Smooth muscle cell (in vitro differentiated cells): ENCODE results near the gene GGCX. TPM values are rescaled to one million over a fixed set of nuclear protein-coding genes. Genes with fewer than 3 reads are reported as not detected.

Source experiments
- DNase-seq: peaks from one replicate; lab custom pipeline; 2025; ENCODE audit not compliant: unreplicated experiment; lab: John Stamatoyannopoulos, UW
- H2AFZ ChIP-seq: fragments of 200-600 bp; sonication (generic); 2 replicates; pipeline ENCODE4 v1.6.0; 2016; ENCODE audit warnings: antibody characterized with exemption, low read depth, mild to moderate bottlenecking
- H3F3A ChIP-seq: fragments of 200-600 bp; sonication (generic); 2 replicates; pipeline ENCODE4 v1.6.0; 2017; ENCODE audit warnings: antibody characterized with exemption, low read depth
- H3K27ac ChIP-seq: fragments of 200-600 bp; sonication (generic); 2 replicates; pipeline ENCODE4 v1.5.1; 2016; ENCODE audit warnings: low read depth, mild to moderate bottlenecking
- H3K27me3 ChIP-seq: fragments of 200-600 bp; sonication (generic); 2 replicates; pipeline ENCODE4 v1.6.1; 2016; ENCODE audit warnings: low read depth, mild to moderate bottlenecking
- H3K36me3 ChIP-seq: fragments of 200-600 bp; sonication (generic); 2 replicates; pipeline ENCODE4 v1.5.1; 2016; ENCODE audit warnings: low read depth
- H3K4me1 ChIP-seq: fragments of 200-600 bp; sonication (generic); 2 replicates; pipeline ENCODE4 v1.5.1; 2016; ENCODE audit warnings: low read depth
- H3K4me2 ChIP-seq: fragments of 200-600 bp; sonication (generic); 2 replicates; pipeline ENCODE4 v1.6.0; 2016; ENCODE audit warnings: mild to moderate bottlenecking
- H3K4me3 ChIP-seq: fragments of 200-600 bp; sonication (generic); 2 replicates; pipeline ENCODE4 v1.5.1; 2016; ENCODE audit warnings: mild to moderate bottlenecking
- H3K79me2 ChIP-seq: fragments of 200-600 bp; sonication (generic); 2 replicates; pipeline ENCODE4 v1.6.0; 2016; ENCODE audit warnings: low read depth, mild to moderate bottlenecking
- H3K9ac ChIP-seq: fragments of 200-600 bp; sonication (generic); 2 replicates; pipeline ENCODE4 v1.6.0; 2016; ENCODE audit warnings: low read depth
- H3K9me3 ChIP-seq: fragments of 200-600 bp; sonication (generic); replicated peaks from 2 replicates; pipeline ENCODE4 v1.5.1; 2016; ENCODE audit warnings: low read depth
- H4K20me1 ChIP-seq: fragments of 200-600 bp; sonication (generic); 2 replicates; pipeline ENCODE4 v1.6.0; 2016; ENCODE audit warnings: low read depth
- CTCF ChIP-seq: fragments of 200-600 bp; sonication (generic); IDR thresholded peaks from 2 replicates; pipeline ENCODE4 v1.5.1; 2017; ENCODE audit warnings: borderline replicate concordance, mild to moderate bottlenecking, antibody characterized with exemption; ENCODE audit not compliant: insufficient read depth, poor library complexity, severe bottlenecking
- WGBS: methylation state at CpG from one replicate; pipeline ENCODE4 v1.1.7; 2016; ENCODE audit warnings: low lambda C conversion rate; 5-methylcytosine and 5-hydroxymethylcytosine counted together
- polyA plus RNA-seq: library from polyadenylated mRNA; unstranded; fragments of >200 nt; fragmentation: Nextera tagmentation; extraction: Ambion mirVana; gene quantifications from 2 replicates; pipeline ENCODE4 v1.2.1, GENCODE V29; 2016
- small RNA-seq: library from RNA; depleted of rRNA; stranded (forward); fragments of <200 nt; gene quantifications from one replicate; pipeline ENCODE3, GENCODE V24; 2014
- total RNA-seq: library from RNA; depleted of rRNA; stranded (reverse); fragments of >200 nt; gene quantifications from 2 replicates; pipeline ENCODE4 v1.2.3, GENCODE V29; 2014

Gene GGCX
- total and polyA plus RNA-seq, 2 experiments from 2014 or later, result 44.5 to 83.2 TPM

DNA sequence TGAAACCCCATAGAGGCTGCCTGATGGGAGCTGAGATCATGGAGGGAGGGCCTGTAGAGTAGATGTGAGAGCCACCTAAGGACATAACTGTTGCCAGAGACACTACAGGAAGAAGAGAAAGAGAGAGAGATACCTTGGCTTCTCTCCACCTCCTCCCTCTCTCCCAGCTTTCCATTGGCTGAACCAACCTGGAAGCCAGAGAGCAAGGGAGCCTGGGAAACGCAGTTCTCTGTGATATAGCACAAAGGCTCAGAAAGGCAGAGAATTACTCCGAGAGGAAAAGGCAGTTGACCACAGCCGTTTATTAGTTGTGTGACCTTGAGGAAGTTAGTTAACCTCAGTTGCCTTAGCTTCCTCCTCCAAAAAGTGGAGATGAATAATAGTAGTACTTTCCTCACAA lies 60.0 kb downstream of the GGCX start:
- H3F3A ChIP-seq, result peaks cover 15% of the 10 kb centered on the region
- H3K27me3 ChIP-seq, result no peaks in the 10 kb centered on the region
- no peaks in the 10 kb centered on the region for H3K36me3 ChIP-seq
- no peak overlapping the region for H3K4me2 ChIP-seq
- H3K79me2 ChIP-seq, result no peaks in the 10 kb centered on the region
- 65% methylated on average over 3 of the region's 3 CpGs for WGBS
- H4K20me1 ChIP-seq, result no peaks in the 10 kb centered on the region
- H3K9ac ChIP-seq, result no peak overlapping the region
- H3K4me1 ChIP-seq, result no peaks in the 10 kb centered on the region
- no peak overlapping the region for H3K27ac ChIP-seq
- H2AFZ ChIP-seq, result no peak overlapping the region
- H3K9me3 ChIP-seq, result no peaks in the 10 kb centered on the region
- no peak for DNase-seq
- TF ChIP-seq CTCF, result no peak
- H3K4me3 ChIP-seq, result no peak overlapping the region

- no peak for TF ChIP-seq CTCF
- 91% methylated on average over 4 of the region's 4 CpGs for WGBS
Observed at GRCh38 chr2:85497944-85498630, 63.2 kb downstream of the GGCX start.

DNA sequence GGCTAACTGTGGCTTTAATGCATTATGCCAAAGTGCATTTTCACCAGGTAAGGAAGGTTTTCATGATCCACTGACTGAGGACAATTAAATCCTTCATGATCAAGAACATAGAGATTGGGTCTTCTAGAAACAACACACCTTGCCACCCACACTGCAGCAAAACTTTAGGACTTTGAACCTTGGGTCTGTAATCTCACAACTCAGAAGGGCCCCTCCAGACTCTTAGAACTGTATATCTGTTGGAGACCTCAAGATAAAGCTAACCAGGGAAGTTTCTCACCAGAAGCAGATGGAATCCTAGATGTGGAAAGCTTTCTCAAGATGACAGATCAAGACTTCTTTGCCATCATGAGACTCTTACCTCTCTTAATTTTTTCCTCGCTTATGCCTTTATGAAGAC lies 64.9 kb downstream of the GGCX start:
- no peak overlapping the region for H3K4me3 ChIP-seq
- no peak overlapping the region for H2AFZ ChIP-seq
- peaks cover 6% of the 10 kb centered on the region for H3F3A ChIP-seq
- H3K4me1 ChIP-seq, result no peaks in the 10 kb centered on the region
- TF ChIP-seq CTCF, result no peak
- no peak overlapping the region for H3K4me2 ChIP-seq
- DNase-seq, result no peak
- H3K79me2 ChIP-seq, result no peaks in the 10 kb centered on the region
- no peaks in the 10 kb centered on the region for H3K36me3 ChIP-seq
- H3K27ac ChIP-seq, result no peak overlapping the region
- H3K9ac ChIP-seq, result no peak overlapping the region
- H3K9me3 ChIP-seq, result no peaks in the 10 kb centered on the region
- H3K27me3 ChIP-seq, result no peaks in the 10 kb centered on the region
- no peaks in the 10 kb centered on the region for H4K20me1 ChIP-seq
- WGBS, result 96% methylated on average over 1 of the region's 1 CpG

More at GRCh38 chr2:85497944-85498630, 63.2 kb downstream of the GGCX start:
- Histone ChIP-seq H3K4me1 (no peaks in the 10 kb centered on the region), H3K4me3 (no peak overlapping the region), H3F3A (peaks cover 6% of the 10 kb centered on the region), H4K20me1 (no peaks in the 10 kb centered on the region), H3K36me3 (no peaks in the 10 kb centered on the region), H2AFZ (no peak overlapping the region), H3K9ac (no peak overlapping the region), H3K27me3 (no peaks in the 10 kb centered on the region), H3K79me2 (no peaks in the 10 kb centered on the region), H3K27ac (no peak overlapping the region), H3K9me3 (no peaks in the 10 kb centered on the region), H3K4me2 (no peak overlapping the region)
- no peak for DNase-seq

Small RNA genes within 50 kb of the gene (small RNA-seq; reads per million reads assigned to genes)
- not detected for gene RN7SL126P

Other genes with a start within 250 kb of the GGCX start
- gene TGOLN2, start 233.5 kb downstream of the GGCX start, total RNA-seq, result 51.4 and 52.0 TPM in 2 replicates
- 34.4 and 37.1 TPM in 2 replicates for gene TGOLN2, start 233.5 kb downstream of the GGCX start, polyA plus RNA-seq
- gene RETSAT, start 207.0 kb downstream of the GGCX start, total RNA-seq, result 24.1 and 29.9 TPM in 2 replicates
- gene RETSAT, start 207.0 kb downstream of the GGCX start, polyA plus RNA-seq, result 17.9 and 20.6 TPM in 2 replicates
- gene ELMOD3, start 206.7 kb downstream of the GGCX start, total RNA-seq, result 13.3 and 28.2 TPM in 2 replicates
- 15.2 and 16.4 TPM in 2 replicates for gene ELMOD3, start 206.7 kb downstream of the GGCX start, polyA plus RNA-seq
- gene CAPG, start 151.1 kb downstream of the GGCX start, total RNA-seq, result 50.1 and 51.6 TPM in 2 replicates
- 96.2 and 183 TPM in 2 replicates for gene CAPG, start 151.1 kb downstream of the GGCX start, polyA plus RNA-seq
- not detected in 2 replicates for gene SH2D6, start 142.8 kb downstream of the GGCX start, total RNA-seq
- gene SH2D6, start 142.8 kb downstream of the GGCX start, polyA plus RNA-seq, result not detected in 2 replicates
- 93.8 and 108 TPM in 2 replicates for gene MAT2A, start 22.3 kb downstream of the GGCX start, total RNA-seq
- 108 and 126 TPM in 2 replicates for gene MAT2A, start 22.3 kb downstream of the GGCX start, polyA plus RNA-seq
- 9.4 and 15.1 TPM in 2 replicates for gene VAMP8, start 16.1 kb upstream of the GGCX start, total RNA-seq
- 17.5 and 72.9 TPM in 2 replicates for gene VAMP8, start 16.1 kb upstream of the GGCX start, polyA plus RNA-seq
- gene VAMP5, start 22.9 kb upstream of the GGCX start, total RNA-seq, result 5.0 and 6.6 TPM in 2 replicates
- 35.0 and 35.9 TPM in 2 replicates for gene VAMP5, start 22.9 kb upstream of the GGCX start, polyA plus RNA-seq
- gene RNF181, start 34.3 kb upstream of the GGCX start, total RNA-seq, result 167 and 195 TPM in 2 replicates
- gene RNF181, start 34.3 kb upstream of the GGCX start, polyA plus RNA-seq, result 316 and 328 TPM in 2 replicates
- 7.7 and 9.1 TPM in 2 replicates for gene TMEM150A, start 41.2 kb upstream of the GGCX start, total RNA-seq
- 20.0 and 24.1 TPM in 2 replicates for gene TMEM150A, start 41.2 kb upstream of the GGCX start, polyA plus RNA-seq
- gene C2orf68, start 50.6 kb upstream of the GGCX start, total RNA-seq, result 7.9 and 9.1 TPM in 2 replicates
- gene C2orf68, start 50.6 kb upstream of the GGCX start, polyA plus RNA-seq, result 10.1 and 11.6 TPM in 2 replicates
- 58.5 and 74.3 TPM in 2 replicates for gene USP39, start 54.7 kb upstream of the GGCX start, total RNA-seq
- 39.5 and 45.9 TPM in 2 replicates for gene USP39, start 54.7 kb upstream of the GGCX start, polyA plus RNA-seq
- gene SFTPB, start 106.7 kb upstream of the GGCX start, total RNA-seq, result not detected in 2 replicates
- not detected in 2 replicates for gene SFTPB, start 106.7 kb upstream of the GGCX start, polyA plus RNA-seq
- not detected in 2 replicates for gene GNLY, start 132.9 kb upstream of the GGCX start, total RNA-seq
- not detected in 2 replicates for gene GNLY, start 132.9 kb upstream of the GGCX start, polyA plus RNA-seq
- 5.2 and 6.5 TPM in 2 replicates for gene ATOH8, start 192.5 kb upstream of the GGCX start, total RNA-seq
- gene ATOH8, start 192.5 kb upstream of the GGCX start, polyA plus RNA-seq, result 4.6 and 5.2 TPM in 2 replicates